HEK293 (cell line): Measurements from ENCODE around the gene CENPC.

ENCODE experiments used
- CTCF ChIA-PET: fragments of 350-600 bp; formaldehyde crosslinking; extraction: SDS; loops from one replicate; lab custom pipeline; 2021; ENCODE audit warnings: antibody characterized with exemption; lab: Yijun Ruan, JAX
- POLR2A ChIA-PET: fragments of 300-600 bp; formaldehyde crosslinking; extraction: SDS; loops from one replicate; lab custom pipeline; 2020; ENCODE audit warnings: antibody characterized with exemption, inconsistent platforms; lab: Yijun Ruan, JAX
- H3K27ac ChIP-seq: fragments of 200-500 bp; sonication (Bioruptor generic); 2 replicates; pipeline ENCODE4 v1.5.1; 2014; ENCODE audit warnings: low read depth, low read length, control low read depth, inconsistent platforms; ENCODE audit errors: extremely low read depth
- H3K36me3 ChIP-seq, 2 experiments: fragments of 200-500 bp in 1 of 2; sonication (Bioruptor generic) in 1 of 2; 1 replicate in 1 of 2; 2 replicates in 1 of 2; pipeline ENCODE4 v1.5.1; 2014 to 2017; ENCODE audit warnings: inconsistent platforms in 2 of 2, low read length in 2 of 2; ENCODE audit not compliant: control insufficient read depth in 2 of 2, insufficient read depth in 1 of 2
- H3K4me1 ChIP-seq: fragments of 200-500 bp; sonication (Bioruptor generic); 2 replicates; pipeline ENCODE4 v1.5.1; 2014; ENCODE audit warnings: mild to moderate bottlenecking, low read length, inconsistent platforms; ENCODE audit not compliant: control insufficient read depth, insufficient read depth
- H3K4me3 ChIP-seq: 2 replicates; pipeline ENCODE4 v1.5.1; 2011; ENCODE audit warnings: low read depth, mild to moderate bottlenecking, control low read depth, low read length, moderate library complexity
- H3K9me3 ChIP-seq: fragments of 200-500 bp; sonication (Bioruptor generic); 2 replicates; pipeline ENCODE4 v1.5.1; 2014; ENCODE audit warnings: low read depth, low read length, inconsistent platforms; ENCODE audit not compliant: control insufficient read depth, insufficient read depth
- CTCF ChIP-seq: fragments of 450-650 bp; formaldehyde crosslinking; IDR thresholded peaks from 2 replicates; pipeline ENCODE4 v1.5.1; 2016; ENCODE audit warnings: missing biosample characterization, missing genetic modification characterization
- KLF7 ChIP-seq: fragments of 450-650 bp; formaldehyde crosslinking; IDR thresholded peaks from 2 replicates; pipeline ENCODE4 v1.5.1; 2016; ENCODE audit warnings: missing biosample characterization, missing genetic modification characterization, borderline replicate concordance
- MYNN ChIP-seq: fragments of 450-650 bp; formaldehyde crosslinking; IDR thresholded peaks from 2 replicates; pipeline ENCODE4 v1.5.1; 2016; ENCODE audit warnings: missing biosample characterization, missing genetic modification characterization, borderline replicate concordance
- ZBTB1 ChIP-seq: fragments of 450-650 bp; formaldehyde crosslinking; IDR thresholded peaks from 2 replicates; pipeline ENCODE4 v1.5.1; 2016; ENCODE audit warnings: missing biosample characterization, missing genetic modification characterization
- ZBTB44 ChIP-seq: fragments of 450-650 bp; IDR thresholded peaks from 2 replicates; pipeline ENCODE4 v1.5.1; 2018; ENCODE audit warnings: missing biosample characterization, mild to moderate bottlenecking, missing genetic modification characterization
- ZFP3 ChIP-seq: fragments of 450-650 bp; formaldehyde crosslinking; IDR thresholded peaks from 2 replicates; pipeline ENCODE4 v1.5.1; 2016; ENCODE audit warnings: low read depth, missing biosample characterization, missing genetic modification characterization
- ZNF221 ChIP-seq: fragments of 450-650 bp; formaldehyde crosslinking; IDR thresholded peaks from 2 replicates; pipeline ENCODE4 v1.5.1; 2017; ENCODE audit warnings: missing biosample characterization, missing genetic modification characterization, borderline replicate concordance
- ZNF280D ChIP-seq: fragments of 450-650 bp; formaldehyde crosslinking; IDR thresholded peaks from 2 replicates; pipeline ENCODE4 v1.5.1; 2016; ENCODE audit warnings: missing biosample characterization, missing genetic modification characterization
- ZNF350 ChIP-seq: fragments of 450-650 bp; formaldehyde crosslinking; IDR thresholded peaks from 2 replicates; pipeline ENCODE4 v1.5.0; 2017; ENCODE audit warnings: missing biosample characterization, mild to moderate bottlenecking, missing genetic modification characterization
- ZNF473 ChIP-seq: fragments of 450-650 bp; formaldehyde crosslinking; IDR thresholded peaks from 2 replicates; pipeline ENCODE4 v1.5.1; 2017; ENCODE audit warnings: missing biosample characterization, missing genetic modification characterization
- ZNF555 ChIP-seq: fragments of 450-650 bp; formaldehyde crosslinking; conservative IDR thresholded peaks from 2 replicates; pipeline ENCODE4 v1.5.1; 2017; ENCODE audit warnings: missing biosample characterization, mild to moderate bottlenecking, missing genetic modification characterization, inconsistent platforms
- ZNF558 ChIP-seq: fragments of 450-650 bp; formaldehyde crosslinking; IDR thresholded peaks from 2 replicates; pipeline ENCODE4 v1.5.1; 2016; ENCODE audit warnings: missing biosample characterization, missing genetic modification characterization
- ZNF645 ChIP-seq: fragments of 450-650 bp; formaldehyde crosslinking; IDR thresholded peaks from 2 replicates; pipeline ENCODE4; 2016; ENCODE audit warnings: missing biosample characterization, missing genetic modification characterization
- ZNF701 ChIP-seq: fragments of 450-650 bp; formaldehyde crosslinking; IDR thresholded peaks from 2 replicates; pipeline ENCODE4 v1.5.1; 2016; ENCODE audit warnings: missing biosample characterization, missing genetic modification characterization
- ZNF707 ChIP-seq: fragments of 450-650 bp; formaldehyde crosslinking; IDR thresholded peaks from 2 replicates; pipeline ENCODE4 v1.5.1; 2016; ENCODE audit warnings: missing biosample characterization, missing genetic modification characterization
- ZNF776 ChIP-seq: fragments of 450-650 bp; formaldehyde crosslinking; IDR thresholded peaks from 2 replicates; pipeline ENCODE4 v1.5.0; 2017; ENCODE audit warnings: missing biosample characterization, missing genetic modification characterization, borderline replicate concordance
- ZNF792 ChIP-seq: fragments of 450-650 bp; formaldehyde crosslinking; IDR thresholded peaks from 2 replicates; pipeline ENCODE4 v1.5.1; 2016; ENCODE audit warnings: missing biosample characterization, missing genetic modification characterization
- ZSCAN30 ChIP-seq: fragments of 450-650 bp; IDR thresholded peaks from 2 replicates; pipeline ENCODE4 v1.5.1; 2018; ENCODE audit warnings: missing biosample characterization, mild to moderate bottlenecking, missing genetic modification characterization, moderate library complexity
- TF ChIP-seq, protein P1 (sequence below): fragments of 450-650 bp; formaldehyde crosslinking; IDR thresholded peaks from 2 replicates; pipeline ENCODE4 v1.5.1; 2016; ENCODE audit warnings: missing biosample characterization, missing genetic modification characterization
- TF ChIP-seq, protein P2 (sequence below): fragments of 450-650 bp; formaldehyde crosslinking; IDR thresholded peaks from 2 replicates; pipeline ENCODE4 v1.5.1; 2016; ENCODE audit warnings: missing biosample characterization, missing genetic modification characterization
- TF ChIP-seq, protein P3 (sequence below): fragments of 450-650 bp; formaldehyde crosslinking; IDR thresholded peaks from 2 replicates; pipeline ENCODE4 v1.5.1; 2016; ENCODE audit warnings: missing biosample characterization, missing genetic modification characterization

CENPC gene

GRCh38 chr4:67520141-67520540 lies 25.2 kb downstream of the CENPC start:
- H3K4me3 ChIP-seq = no peak overlapping the region
- peaks cover 0 to 36% of the 10 kb centered on the region in 2 experiments; a peak in 2 of 3 replicates for H3K36me3 ChIP-seq
- H3K9me3 ChIP-seq = no peaks in the 10 kb centered on the region
- H3K4me1 ChIP-seq = no peaks in the 10 kb centered on the region
- POLR2A ChIA-PET = no interaction called here
- no peak overlapping the region for H3K27ac ChIP-seq
- CTCF ChIA-PET = no interaction called here
- TF ChIP-seq ZSCAN30 (tag by site-specific recombination) = no peak

DNA sequence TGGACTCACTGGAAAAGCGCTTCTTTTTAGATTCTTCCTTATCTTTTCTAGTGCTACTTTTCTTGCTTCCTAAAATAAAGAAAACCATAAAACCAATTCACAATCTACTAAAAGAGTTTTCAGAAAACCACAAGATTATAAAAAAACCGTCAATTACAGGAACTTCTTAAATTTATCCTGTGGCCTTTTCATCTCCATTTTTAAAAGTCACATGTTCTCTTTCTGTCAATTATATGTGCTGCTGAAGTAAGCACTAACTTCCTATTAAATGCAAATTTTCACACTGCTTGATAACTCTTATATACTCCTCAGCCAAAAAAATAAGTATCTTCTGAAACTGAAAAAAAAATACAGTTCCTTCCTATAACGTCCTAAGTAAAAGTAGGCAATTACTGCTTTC lies 32.8 kb downstream of the CENPC start:
- TF ChIP-seq ZNF776 (tag by site-specific recombination) (no peak), ZBTB1 (tag by site-specific recombination) (no peak), ZFP3 (tag by site-specific recombination) (no peak), ZNF555 (no peak), MYNN (tag by site-specific recombination) (no peak), KLF7 (tag by site-specific recombination) (no peak), ZNF792 (tag by site-specific recombination) (no peak), ZNF280D (tag by site-specific recombination) (no peak), ZNF473 (tag by site-specific recombination) (no peak), ZBTB44 (tag by site-specific recombination) (no peak), ZNF558 (tag by site-specific recombination) (no peak), ZNF350 (tag by site-specific recombination) (no peak), ZNF221 (tag by site-specific recombination) (no peak), ZNF645 (tag by site-specific recombination) (no peak), ZNF707 (tag by site-specific recombination) (no peak), ZNF701 (tag by site-specific recombination) (no peak), CTCF (tag by site-specific recombination) (no peak)
- TF ChIP-seq, protein P1, sequence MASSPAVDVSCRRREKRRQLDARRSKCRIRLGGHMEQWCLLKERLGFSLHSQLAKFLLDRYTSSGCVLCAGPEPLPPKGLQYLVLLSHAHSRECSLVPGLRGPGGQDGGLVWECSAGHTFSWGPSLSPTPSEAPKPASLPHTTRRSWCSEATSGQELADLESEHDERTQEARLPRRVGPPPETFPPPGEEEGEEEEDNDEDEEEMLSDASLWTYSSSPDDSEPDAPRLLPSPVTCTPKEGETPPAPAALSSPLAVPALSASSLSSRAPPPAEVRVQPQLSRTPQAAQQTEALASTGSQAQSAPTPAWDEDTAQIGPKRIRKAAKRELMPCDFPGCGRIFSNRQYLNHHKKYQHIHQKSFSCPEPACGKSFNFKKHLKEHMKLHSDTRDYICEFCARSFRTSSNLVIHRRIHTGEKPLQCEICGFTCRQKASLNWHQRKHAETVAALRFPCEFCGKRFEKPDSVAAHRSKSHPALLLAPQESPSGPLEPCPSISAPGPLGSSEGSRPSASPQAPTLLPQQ (tag by site-specific recombination) = no peak
- TF ChIP-seq, protein P2, sequence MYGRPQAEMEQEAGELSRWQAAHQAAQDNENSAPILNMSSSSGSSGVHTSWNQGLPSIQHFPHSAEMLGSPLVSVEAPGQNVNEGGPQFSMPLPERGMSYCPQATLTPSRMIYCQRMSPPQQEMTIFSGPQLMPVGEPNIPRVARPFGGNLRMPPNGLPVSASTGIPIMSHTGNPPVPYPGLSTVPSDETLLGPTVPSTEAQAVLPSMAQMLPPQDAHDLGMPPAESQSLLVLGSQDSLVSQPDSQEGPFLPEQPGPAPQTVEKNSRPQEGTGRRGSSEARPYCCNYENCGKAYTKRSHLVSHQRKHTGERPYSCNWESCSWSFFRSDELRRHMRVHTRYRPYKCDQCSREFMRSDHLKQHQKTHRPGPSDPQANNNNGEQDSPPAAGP = no peak
- TF ChIP-seq, protein P3, sequence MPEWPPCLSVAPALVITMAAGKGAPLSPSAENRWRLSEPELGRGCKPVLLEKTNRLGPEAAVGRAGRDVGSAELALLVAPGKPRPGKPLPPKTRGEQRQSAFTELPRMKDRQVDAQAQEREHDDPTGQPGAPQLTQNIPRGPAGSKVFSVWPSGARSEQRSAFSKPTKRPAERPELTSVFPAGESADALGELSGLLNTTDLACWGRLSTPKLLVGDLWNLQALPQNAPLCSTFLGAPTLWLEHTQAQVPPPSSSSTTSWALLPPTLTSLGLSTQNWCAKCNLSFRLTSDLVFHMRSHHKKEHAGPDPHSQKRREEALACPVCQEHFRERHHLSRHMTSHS = no peak
- CTCF ChIA-PET = no interaction called here

More for the DNA sequence above, 32.8 kb downstream of the CENPC start:
- Histone ChIP-seq H3K27ac (no peak overlapping the region), H3K4me1 (no peaks in the 10 kb centered on the region), H3K36me3 (peaks cover 4 to 71% of the 10 kb centered on the region in 2 experiments), H3K9me3 (no peaks in the 10 kb centered on the region), H3K4me3 (no peak overlapping the region)
- POLR2A ChIA-PET = no interaction called here
